ENCODE measurements around the gene NECAP2. TPM values are rescaled to one million over a fixed set of nuclear protein-coding genes. Genes with fewer than 3 reads are reported as not detected.

The NECAP2 gene
- total and polyA plus RNA-seq, 10 donors = 59.7 to 150 (median 117) TPM

GRCh38 chr1:16409536-16410152, 30.9 kb upstream of the NECAP2 start:
- intact Hi-C loops (cut with DNase I; ENCODE audit: low total_unique reads) = no loop called here
- H3K27ac ChIP-seq = no peak overlapping the region
- H3K36me3 ChIP-seq = no peaks in the 10 kb centered on the region
- TF ChIP-seq, protein P1, sequence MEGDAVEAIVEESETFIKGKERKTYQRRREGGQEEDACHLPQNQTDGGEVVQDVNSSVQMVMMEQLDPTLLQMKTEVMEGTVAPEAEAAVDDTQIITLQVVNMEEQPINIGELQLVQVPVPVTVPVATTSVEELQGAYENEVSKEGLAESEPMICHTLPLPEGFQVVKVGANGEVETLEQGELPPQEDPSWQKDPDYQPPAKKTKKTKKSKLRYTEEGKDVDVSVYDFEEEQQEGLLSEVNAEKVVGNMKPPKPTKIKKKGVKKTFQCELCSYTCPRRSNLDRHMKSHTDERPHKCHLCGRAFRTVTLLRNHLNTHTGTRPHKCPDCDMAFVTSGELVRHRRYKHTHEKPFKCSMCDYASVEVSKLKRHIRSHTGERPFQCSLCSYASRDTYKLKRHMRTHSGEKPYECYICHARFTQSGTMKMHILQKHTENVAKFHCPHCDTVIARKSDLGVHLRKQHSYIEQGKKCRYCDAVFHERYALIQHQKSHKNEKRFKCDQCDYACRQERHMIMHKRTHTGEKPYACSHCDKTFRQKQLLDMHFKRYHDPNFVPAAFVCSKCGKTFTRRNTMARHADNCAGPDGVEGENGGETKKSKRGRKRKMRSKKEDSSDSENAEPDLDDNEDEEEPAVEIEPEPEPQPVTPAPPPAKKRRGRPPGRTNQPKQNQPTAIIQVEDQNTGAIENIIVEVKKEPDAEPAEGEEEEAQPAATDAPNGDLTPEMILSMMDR (IDR thresholded peaks at IDR 0.05 in 8 of 11, conservative IDR thresholded peaks at IDR 0.05 in 3 of 11) = no peak
- no peak for TF ChIP-seq POLR2A (IDR thresholded peaks at IDR 0.05)
- no peak for TF ChIP-seq POLR2AphosphoS5 (IDR thresholded peaks at IDR 0.05)
- H3K4me3 ChIP-seq = no peak overlapping the region
- WGBS, 5 donors = 87 to 92% (median 89%) methylated on average over 17 to 25 of the region's 25 CpGs
- H3K4me1 ChIP-seq = peaks cover 0 to 8% (median 2%) of the 10 kb centered on the region in 6 donors
- H3K27me3 ChIP-seq (replicated peaks in 1 of 7) = no peaks in the 10 kb centered on the region
- no peak for DNase-seq
- no peaks in the 10 kb centered on the region for H3K9me3 ChIP-seq

- 93 to 97% (median 96%) methylated on average over 5 of the region's 5 CpGs for WGBS, 5 donors
- no peak for DNase-seq
- Histone ChIP-seq H3K27ac (no peak overlapping the region), H3K36me3 (no peaks in the 10 kb centered on the region), H3K27me3 (replicated peaks in 1 of 7) (no peaks in the 10 kb centered on the region), H3K9me3 (no peaks in the 10 kb centered on the region), H3K4me1 (peaks cover 0 to 8% (median 2%) of the 10 kb centered on the region in 6 donors), H3K4me3 (no peak overlapping the region)
- TF ChIP-seq POLR2A (IDR thresholded peaks at IDR 0.05) (no peak), POLR2AphosphoS5 (IDR thresholded peaks at IDR 0.05) (no peak)
- TF ChIP-seq, protein P1 (IDR thresholded peaks at IDR 0.05 in 8 of 11, conservative IDR thresholded peaks at IDR 0.05 in 3 of 11) = no peak
- intact Hi-C loops (cut with DNase I; ENCODE audit: low total_unique reads) = no loop called here
These were observed 29.7 kb upstream of the NECAP2 start for GRCh38 chr1:16410803-16411202.

DNA sequence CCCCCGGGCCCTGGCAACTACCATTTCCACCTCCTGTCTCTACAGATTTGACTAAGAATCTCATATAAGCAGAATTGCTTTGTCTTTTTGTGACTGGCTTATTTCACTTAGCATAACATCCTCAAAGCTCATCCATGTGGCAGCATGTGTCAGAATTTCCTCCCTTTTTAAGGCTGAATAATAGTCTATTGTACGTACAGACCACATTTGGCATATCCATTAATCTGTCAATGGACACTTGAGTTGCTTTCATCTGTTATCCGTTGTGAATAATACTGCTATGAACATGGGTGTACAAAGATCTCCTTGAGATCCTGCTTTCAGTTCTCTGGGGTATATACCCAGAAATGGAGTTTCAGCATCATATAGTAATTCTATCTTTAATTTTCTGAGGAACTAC, 27.3 kb upstream of the NECAP2 start:
- H3K4me1 ChIP-seq = peaks cover 0 to 8% (median 2%) of the 10 kb centered on the region in 6 donors
- intact Hi-C loops (cut with DNase I; ENCODE audit: low total_unique reads) = no loop called here
- no peaks in the 10 kb centered on the region for H3K27me3 ChIP-seq (replicated peaks in 1 of 7)
- TF ChIP-seq, protein P1 (IDR thresholded peaks at IDR 0.05 in 8 of 11, conservative IDR thresholded peaks at IDR 0.05 in 3 of 11) = no peak
- no peak for TF ChIP-seq POLR2AphosphoS5 (IDR thresholded peaks at IDR 0.05)
- no peak for DNase-seq
- H3K27ac ChIP-seq = no peak overlapping the region
- no peaks in the 10 kb centered on the region for H3K36me3 ChIP-seq
- no peaks in the 10 kb centered on the region for H3K9me3 ChIP-seq
- H3K4me3 ChIP-seq = no peak overlapping the region
- WGBS, 5 donors = 84 to 92% (median 87%) methylated on average over 3 of the region's 3 CpGs

DNA sequence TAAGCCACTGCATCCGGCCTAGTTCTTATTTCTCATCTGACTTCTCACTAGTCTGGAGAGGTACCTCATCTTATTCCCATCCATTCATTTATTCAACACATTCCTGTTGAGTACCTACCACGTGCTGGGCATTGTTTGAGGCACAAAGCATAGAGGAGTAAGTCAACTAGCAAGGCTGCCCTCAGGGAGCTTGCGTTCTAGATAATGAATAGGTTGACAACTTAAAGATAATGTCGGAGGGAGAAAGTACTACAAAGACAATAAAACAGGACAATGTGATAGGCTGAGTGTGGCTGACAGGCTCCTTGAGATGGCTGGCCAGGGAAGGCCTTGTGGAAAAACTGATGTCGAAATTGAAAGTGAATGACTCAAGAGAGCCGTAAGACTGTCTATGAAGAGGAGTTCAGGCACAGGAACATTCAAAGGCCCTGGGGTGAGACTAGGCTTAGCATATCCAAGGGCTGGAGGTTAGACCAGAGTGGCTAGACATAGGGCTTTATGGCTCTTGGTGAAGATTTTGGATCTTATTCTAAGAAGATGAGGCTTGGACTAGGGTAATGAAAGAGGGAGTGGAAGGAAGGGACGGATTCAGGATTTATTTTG, 21.6 kb upstream of the NECAP2 start:
- no peaks in the 10 kb centered on the region for H3K9me3 ChIP-seq
- H3K27ac ChIP-seq = no peak overlapping the region
- H3K4me1 ChIP-seq = peaks cover 0 to 26% (median 15%) of the 10 kb centered on the region in 6 donors
- DNase-seq = no peak
- H3K4me3 ChIP-seq = no peak overlapping the region
- intact Hi-C loops (cut with DNase I; ENCODE audit: low total_unique reads) = no loop called here
- WGBS, 5 donors = 85 to 91% (median 87%) methylated on average over 7 of the region's 7 CpGs
- no peak for TF ChIP-seq POLR2A (IDR thresholded peaks at IDR 0.05)
- TF ChIP-seq POLR2AphosphoS5 (IDR thresholded peaks at IDR 0.05) = no peak
- TF ChIP-seq, protein P1 (IDR thresholded peaks at IDR 0.05 in 8 of 11, conservative IDR thresholded peaks at IDR 0.05 in 3 of 11) = no peak
- no peaks in the 10 kb centered on the region for H3K36me3 ChIP-seq
- H3K27me3 ChIP-seq (replicated peaks in 1 of 7) = no peaks in the 10 kb centered on the region
